Epithelial cell of prostate (primary cell): ENCODE data around the gene ENOPH1.
A peak's percentile ranks its signal among the peaks of the same experiment; 100 is the strongest.

Experiments
- DNase-seq: peaks from one replicate; pipeline ENCODE4 v3.0.0-alpha.2; 2011; ENCODE audit warnings: low read depth, low spot score
- H3K27ac ChIP-seq: fragments of 450-650 bp; 2 replicates; pipeline ENCODE4 v1.5.1; 2017; ENCODE audit warnings: mild to moderate bottlenecking

Gene ENOPH1

DNA sequence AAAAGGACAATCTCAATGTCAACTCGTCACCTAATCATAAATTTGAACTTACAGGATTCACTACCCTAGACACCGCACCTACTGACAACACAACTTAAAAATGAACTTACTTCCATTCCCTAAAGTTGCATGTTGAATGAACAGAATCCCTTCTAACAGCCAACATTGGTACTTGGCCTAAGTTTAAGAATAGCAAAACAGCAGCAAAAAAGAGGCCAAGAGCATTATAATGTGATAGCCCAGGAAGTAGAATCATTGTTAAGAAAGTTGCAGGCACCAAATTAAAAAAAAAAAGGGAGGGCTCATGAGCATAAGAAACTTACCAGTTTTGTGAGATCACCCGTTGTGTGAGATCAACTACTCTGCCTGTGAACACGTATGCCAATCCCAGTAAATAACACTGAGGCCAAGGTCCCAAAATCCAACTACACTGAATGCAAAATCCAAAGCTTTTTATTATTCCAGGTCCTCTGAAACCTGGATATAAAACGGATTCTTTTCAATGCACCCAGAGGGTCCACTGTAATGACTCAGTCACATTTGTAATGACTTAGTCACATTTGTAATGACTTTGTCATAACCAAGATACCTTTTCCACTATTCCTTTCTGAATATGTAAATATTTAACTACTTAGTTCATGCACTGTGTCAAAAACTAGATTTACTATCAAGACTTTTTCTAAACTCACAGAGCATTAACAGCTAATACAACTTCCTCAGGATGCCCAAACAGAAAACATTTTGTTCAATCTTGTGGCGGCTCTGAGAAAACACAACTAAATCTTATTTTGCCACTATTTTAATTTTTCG is 6.9 kb upstream of the ENOPH1 start:
- DNase-seq, result no peak
- peak overlapping the region; percentile 37 for H3K27ac ChIP-seq

DNA sequence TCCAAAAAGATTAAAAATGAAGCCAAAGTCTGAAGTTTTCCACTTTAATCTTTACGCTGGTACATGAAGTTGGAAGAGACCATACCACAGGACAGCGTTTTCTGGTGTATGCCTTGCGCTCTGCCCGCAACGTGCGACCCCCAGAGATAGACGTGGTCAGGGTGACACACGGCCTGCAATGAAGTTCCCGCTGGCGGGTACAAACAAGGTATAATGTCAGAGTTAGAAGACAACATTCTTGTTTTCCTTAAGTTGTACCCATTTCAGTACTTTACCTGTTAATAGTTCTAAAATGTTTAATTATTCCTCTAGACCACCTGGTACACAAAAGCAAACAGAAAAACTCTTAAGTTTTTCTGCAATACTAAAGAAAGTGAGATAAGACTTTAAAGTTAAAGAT is 4.9 kb upstream of the ENOPH1 start:
- no peak for DNase-seq
- H3K27ac ChIP-seq, result peak overlapping the region; percentile 11

DNA sequence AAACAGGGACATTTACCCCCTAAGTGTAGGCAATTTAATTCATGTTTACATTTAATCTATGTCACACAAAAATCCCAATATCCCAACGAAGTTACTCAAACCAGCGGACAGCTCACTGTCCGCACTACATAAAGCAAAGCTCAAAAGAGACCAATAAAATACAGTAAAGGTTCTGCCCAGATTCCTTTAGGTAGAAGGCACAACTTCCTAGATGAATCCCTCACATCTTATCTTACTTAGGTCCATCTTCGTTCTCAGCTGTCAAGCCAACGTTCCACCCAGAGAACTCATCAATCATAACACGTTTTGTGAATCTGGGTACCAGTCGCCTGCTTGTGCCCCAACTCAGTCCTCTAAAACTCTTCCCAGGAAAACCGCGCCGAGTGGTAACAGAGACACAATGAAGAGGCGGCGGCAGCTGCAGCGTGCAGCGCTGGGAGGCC is 1.8 kb upstream of the ENOPH1 start:
- no peak for DNase-seq
- peak overlapping the region; percentile 92 for H3K27ac ChIP-seq

DNA sequence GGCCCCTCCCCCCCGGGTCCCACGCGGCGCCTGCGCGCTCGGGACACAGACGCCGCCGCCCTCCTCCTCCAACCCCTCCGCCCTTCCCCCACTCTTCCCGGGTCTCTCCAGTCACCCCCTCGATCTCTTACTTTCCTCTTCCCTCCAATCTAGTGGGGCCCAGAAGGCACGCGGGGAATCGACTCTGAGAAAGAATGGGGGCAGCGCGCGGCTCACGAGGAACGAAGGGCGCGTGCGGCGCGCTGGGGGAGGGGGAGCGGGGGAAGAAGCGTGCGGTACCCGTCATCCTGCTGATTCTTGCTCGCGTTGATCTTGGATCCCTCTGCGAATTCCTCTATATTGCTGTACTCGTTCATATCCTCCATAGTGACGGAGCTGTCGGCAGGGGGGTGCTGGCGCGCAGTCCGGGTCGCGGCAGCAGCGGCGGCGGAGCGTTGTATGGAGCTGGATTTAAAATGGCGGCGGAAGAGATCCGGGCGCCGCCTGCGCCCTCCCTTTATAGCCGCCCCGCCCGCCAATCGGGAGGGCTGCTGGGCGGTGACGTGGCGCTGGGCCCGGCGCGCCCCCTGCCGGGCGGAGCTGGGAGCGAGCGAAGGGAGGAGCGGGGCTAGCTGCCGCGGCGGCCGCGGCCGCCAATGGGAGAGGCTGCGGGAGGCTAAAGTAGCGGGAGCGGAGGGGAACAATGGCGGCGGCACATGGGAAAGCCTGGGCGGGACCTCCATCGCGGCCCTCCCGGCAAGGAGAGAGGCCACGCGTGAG is 1.2 kb upstream of the ENOPH1 start:
- peak; percentile 41 for DNase-seq
- H3K27ac ChIP-seq, result peak overlapping the region; percentile 92

DNA sequence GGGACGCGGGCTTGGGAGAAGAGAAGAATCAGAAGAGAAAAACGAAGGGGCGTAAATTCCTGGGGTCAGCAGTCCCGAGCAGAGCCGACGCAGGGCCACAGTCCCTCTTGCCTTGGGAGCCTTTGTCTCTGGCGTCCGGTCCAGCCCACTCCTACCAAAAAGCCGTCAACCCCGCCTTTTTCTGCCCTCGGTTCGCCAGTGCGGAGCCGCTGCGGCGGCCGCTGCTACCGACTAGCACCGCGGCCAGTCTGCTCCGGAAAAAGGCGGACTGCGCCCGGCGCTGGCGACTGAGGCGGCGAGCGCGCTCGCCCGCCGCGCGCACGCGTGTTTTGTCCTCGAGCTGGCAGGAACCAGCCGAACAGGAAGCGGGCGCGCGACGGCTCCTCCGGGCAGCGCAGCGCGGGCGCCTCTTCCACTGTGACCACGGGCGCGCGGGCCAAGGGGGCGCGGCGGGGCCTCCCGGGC is 630 bp upstream of the ENOPH1 start:
- H3K27ac ChIP-seq, result peak overlapping the region; percentile 92
- DNase-seq, result no peak

GRCh38 chr4:82430964-82431745 is 765 bp downstream of the ENOPH1 start:
- peak overlapping the region; percentile 92 for H3K27ac ChIP-seq
- DNase-seq, result no peak

DNA sequence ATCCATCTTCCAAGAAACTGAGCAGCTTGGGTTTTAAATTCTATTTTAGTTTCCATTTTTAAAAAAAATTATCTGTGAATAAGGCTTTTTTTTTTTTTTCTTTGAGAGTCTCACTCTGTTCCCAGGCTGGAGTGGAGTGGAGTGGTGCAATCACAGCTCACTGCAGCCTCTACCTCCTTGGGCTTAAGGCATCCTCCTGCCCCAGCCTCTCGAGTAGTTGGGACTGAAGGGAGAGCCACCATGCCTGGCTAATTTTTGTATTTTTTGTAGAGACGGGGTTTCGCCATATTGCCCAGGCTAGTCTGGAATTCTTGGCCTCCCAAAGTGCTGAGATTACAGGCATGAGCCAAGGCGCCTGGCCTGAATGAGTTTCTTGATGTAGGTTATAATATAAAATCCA is 1.4 kb downstream of the ENOPH1 start:
- H3K27ac ChIP-seq, result peak overlapping the region; percentile 92
- no peak for DNase-seq

DNA sequence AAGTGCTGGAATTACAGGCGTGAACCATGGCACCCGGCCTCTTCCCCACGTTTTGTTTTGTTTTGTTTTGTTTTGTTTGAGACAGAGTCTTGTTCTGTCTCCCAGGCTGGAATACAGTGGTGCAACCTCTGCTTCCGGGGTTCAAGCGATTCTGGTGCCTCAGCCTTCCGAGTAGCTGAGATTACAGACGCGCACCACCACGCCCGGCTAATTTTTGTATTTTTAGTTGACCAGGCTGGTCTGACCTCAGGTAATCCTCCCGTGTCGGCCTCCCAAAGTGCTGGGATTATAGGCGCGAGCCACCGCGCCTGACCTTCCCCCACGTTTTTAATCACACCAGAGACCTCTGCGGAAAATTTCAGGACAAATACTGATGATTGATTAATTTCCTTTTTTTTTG is 2.2 kb downstream of the ENOPH1 start:
- no peak for DNase-seq
- no peak overlapping the region for H3K27ac ChIP-seq

- no peak overlapping the region for H3K27ac ChIP-seq
Observed at GRCh38 chr4:82433791-82434190, 3.4 kb downstream of the ENOPH1 start.

GRCh38 chr4:82434949-82435348 is 4.6 kb downstream of the ENOPH1 start:
- no peak overlapping the region for H3K27ac ChIP-seq
- no peak for DNase-seq

More at GRCh38 chr4:82433791-82434190, 3.4 kb downstream of the ENOPH1 start:
- no peak for DNase-seq

GRCh38 chr4:82436130-82436529 is 5.7 kb downstream of the ENOPH1 start:
- H3K27ac ChIP-seq, result no peak overlapping the region
- no peak for DNase-seq

- DNase-seq, result no peak
- H3K27ac ChIP-seq, result peak overlapping the region; percentile 67
Observed at GRCh38 chr4:82436780-82437179, 6.4 kb downstream of the ENOPH1 start.

GRCh38 chr4:82437285-82438005 is 7.1 kb downstream of the ENOPH1 start:
- H3K27ac ChIP-seq, result peak overlapping the region; percentile 67
- peak; percentile 76 for DNase-seq

DNA sequence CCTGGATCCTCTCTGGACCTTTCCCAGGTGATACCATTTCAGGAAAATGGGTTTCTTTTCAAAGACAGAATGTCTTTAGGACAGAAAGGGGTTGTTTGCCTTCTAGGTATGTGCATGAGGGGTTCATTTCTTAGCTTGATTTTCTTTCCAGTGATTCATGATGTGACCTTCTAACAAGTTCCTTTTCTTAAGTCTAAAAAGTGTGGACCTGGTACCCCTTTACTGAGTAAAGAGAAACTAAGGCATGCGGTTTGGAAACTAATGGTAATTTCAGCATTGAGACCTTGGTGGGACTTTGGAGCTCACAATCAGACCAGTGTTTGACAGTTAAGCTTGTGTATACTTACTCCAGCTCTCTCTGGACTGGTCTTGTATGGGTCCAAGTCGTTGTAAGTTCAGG is 8.7 kb downstream of the ENOPH1 start:
- no peak overlapping the region for H3K27ac ChIP-seq
- DNase-seq, result no peak

DNA sequence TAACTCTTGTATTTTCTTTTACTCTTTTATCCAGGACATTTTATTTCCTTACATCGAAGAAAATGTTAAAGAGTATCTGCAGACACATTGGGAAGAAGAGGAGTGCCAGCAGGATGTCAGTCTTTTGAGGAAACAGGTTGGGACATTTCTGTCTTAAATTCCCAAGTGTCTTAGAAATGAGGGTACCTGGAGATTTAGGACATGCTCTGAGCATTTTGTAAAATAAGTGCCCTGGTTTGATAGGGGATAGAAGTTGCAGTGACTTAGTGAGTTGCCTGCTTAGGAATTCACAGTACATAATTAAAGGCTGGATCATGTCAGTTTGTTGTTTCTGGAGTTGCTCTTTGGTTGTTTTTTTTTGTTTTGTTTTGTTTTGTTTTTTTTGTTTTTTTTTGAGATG is 17.5 kb downstream of the ENOPH1 start:
- DNase-seq, result no peak
- H3K27ac ChIP-seq, result no peak overlapping the region

- DNase-seq, result no peak
- no peak overlapping the region for H3K27ac ChIP-seq
Observed at GRCh38 chr4:82450966-82451755, 20.8 kb downstream of the ENOPH1 start.

- DNase-seq, result no peak
- H3K27ac ChIP-seq, result no peak overlapping the region
Observed at GRCh38 chr4:82452026-82452425, 21.6 kb downstream of the ENOPH1 start.

DNA sequence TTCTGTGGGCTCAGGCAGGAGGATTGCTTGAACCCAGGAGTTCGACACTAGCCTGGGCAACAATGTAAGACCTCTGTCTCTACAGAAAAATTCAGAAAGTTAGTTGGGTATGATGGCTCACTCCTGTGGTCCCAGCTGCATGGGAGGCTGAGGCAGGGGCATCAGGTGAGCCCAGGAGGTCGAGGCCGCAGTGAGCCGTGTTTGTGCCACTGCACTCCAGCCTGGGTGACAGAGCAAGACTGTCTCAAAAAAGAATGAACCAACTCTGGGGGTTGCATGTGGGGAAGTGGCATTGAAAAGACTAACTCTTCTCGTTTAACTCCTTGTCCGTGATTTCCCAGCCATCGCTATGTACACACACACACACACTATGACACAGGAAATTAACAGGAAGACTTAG is 26.9 kb downstream of the ENOPH1 start:
- no peak for DNase-seq
- H3K27ac ChIP-seq, result no peak overlapping the region

- no peak overlapping the region for H3K27ac ChIP-seq
- DNase-seq, result no peak
Observed at GRCh38 chr4:82458729-82459128, 28.3 kb downstream of the ENOPH1 start.
